ENCODE results near the gene CIC.

CIC gene

DNA sequence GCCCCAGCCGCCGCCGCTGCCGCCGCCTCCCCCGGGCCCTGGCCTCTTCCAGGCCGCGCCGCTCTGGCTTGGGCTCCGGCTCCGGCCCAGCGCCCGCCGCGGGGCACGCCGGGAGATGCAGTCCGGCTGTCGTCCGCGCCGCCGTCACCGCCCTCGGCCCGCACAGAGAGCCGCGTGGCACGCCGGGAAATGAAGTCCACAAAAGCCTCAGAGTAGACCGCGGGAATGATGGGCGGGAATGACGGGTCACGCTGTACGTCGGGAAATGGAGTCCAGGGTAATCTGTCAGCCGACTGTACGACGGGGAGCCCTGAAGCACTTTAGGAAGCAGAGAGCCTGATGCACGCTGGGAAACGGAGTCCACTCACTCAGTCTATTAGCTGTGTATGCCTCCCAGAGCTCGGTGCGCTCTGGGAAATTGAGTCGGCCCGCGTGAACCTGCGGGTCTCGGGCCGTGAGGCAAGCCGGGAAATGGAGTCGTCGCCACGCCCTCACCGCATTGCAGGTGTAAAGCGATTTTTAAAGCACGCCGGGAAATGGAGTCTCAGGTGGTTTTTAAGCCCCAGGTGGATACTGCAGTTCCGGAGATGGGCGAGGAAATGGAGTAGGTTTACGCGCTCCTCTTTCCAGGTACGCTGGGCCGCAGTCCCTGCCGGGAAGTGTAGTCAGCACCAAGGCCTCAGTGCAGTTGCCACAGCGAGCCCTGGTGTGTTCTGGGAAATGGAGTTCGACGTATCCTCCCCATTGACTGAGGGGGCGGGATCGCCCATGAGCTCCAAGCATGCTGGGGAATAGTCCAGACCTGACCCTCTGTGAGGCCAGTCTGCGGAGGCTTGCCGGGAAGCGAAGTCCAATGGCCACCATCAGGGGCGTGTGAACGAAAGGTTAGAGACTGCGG, 26.3 kb upstream of the CIC start, which contains the start of gene GSK3A:
Gene GSK3A (minus strand): TSS at position 91 of the 898 bp plus-strand sequence. CDS start 137 bp downstream, outside the sequence.
- peak; percentile 87 to 93 for DNase-seq (ENCODE audit: low read depth in 2 of 2, low spot score in 1 of 2)

DNA sequence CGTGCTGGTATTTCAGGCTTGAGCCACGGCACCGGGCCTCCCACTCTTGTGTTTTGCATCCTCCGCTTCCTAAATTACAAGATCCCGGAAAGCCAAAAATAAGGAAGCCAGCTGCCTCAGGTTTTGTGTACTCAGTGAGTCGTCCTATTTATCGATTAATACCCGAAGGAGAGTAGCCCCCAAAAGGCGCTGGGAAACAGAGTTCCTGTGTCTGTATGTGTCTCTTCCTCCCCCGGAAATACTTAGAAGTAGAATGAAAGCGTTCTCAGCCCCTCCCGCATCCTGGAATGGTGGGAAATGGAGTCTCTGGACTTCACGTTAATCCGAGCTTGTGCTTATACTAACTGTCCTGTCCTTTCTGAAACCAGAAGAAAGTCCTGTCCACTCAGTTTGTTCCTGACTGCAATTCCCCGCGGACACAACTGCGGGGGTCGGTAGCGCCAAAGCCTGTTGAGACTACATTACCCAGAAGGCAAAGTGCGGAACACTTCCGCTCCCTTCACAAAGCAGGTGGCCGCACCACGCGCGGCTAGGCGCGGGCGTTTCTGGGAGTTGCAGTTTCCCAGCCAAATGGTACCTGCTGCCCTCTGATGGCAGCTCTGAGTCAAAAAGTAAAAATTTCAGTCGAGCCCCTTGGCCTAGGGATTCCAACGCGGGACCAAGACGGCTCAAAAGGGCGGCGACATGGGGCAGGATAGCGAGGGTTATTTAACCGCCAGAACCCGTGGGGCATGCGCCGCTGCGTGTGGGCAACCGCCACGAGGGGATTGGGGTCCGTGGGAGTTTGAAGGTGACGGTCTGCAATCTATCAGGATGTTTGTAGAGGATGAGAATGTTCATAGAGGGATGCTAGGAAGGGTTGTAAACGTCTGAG, 24.5 kb upstream of the CIC start:
- DNase-seq (ENCODE audit: low read depth in 2 of 2, low spot score in 1 of 2): peak; percentile 85 to 87

DNA sequence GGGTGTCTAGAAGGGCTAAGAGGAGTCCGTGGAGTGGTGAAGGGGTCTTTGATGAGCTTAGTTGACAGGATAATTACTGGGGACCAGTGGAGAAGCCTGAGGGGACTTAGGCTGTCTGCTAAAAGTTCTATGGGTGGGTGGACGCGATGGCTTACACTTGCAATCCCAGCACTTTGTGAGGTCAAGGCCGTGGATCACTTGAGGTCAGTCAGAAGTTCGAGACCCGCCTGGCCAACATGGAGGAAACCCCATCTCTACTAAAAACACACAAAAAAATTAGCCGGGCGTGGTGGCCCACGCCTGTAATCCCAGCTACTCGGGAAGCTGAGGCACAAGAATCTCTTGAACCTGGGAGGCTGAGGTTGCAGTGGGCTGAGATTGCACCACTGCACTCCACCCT, 23.8 kb upstream of the CIC start:
- no peak for DNase-seq (ENCODE audit: low read depth in 2 of 2, low spot score in 1 of 2)

DNA sequence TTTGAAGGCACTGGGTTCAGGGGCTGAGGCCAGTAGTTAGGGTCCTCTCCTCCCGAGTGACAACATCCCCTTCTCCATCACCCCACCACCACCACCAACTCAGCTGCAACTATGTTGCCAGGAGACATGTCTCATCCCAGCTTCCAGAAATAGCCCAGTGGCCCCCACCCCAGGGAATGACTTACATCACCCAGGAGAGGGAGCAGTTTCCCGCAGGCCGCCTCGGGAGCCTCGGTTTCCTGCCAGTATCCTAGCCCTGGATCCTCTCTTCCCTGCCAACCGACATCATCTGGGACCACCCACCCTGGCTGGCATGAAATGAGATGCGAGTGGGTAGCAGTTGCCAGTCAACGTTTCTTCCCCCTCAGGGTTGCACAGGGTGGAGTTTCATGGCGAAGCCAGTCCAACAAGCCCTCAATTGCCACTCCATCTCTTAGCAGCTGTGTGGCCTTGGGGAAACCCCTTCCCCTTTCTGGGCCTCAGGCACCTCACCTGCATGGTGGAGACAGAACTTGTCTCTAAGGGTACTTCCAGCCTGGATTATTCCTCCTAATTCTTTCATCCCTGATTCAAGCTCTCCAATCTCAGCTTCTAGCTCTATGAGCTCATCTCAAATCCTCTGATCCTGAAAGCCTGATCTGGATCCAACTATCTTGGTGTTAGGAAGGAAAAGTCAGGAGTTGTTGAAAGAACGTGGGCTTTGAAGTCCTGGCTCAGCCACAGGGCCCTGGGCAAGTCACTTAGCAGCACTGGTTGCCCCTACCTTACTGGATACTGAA, 22.7 kb upstream of the CIC start:
- no peak for DNase-seq (ENCODE audit: low read depth in 2 of 2, low spot score in 1 of 2)

DNA sequence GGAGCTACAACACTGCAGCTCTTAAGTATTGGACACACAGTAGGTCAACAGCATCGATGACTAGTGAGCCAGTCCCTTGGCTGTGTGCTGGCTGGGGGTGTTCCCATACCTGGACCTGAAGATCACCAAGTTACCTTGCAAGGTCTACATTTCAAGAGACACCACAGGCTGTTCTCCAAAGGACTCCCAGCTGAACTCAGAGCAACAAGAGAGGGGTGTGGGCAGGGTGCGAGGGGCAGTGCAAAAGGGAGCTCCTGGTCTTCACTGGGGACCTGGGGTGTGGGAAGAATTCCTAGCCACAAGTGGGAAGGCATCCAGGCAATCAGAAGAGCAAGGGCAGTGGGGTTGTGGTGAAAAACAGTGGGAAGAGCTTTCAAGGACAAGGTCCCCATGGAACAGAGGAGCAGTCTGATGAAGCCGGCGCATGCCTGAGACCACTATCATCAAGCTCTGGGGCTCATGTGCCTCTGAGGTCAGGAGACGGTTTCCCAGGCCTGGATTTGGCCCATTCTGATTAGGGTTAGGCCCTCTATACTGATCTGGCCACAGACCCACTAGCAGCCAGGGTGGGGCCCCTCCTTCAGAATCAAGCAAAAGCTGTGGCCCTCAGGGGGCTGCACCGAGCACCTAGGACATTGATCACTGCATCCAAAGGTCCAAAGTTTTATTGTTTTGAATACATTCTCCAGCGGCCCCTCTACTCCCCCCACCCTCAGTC, 22.0 kb upstream of the CIC start:
- no peak for DNase-seq (ENCODE audit: low read depth in 2 of 2, low spot score in 1 of 2)

DNA sequence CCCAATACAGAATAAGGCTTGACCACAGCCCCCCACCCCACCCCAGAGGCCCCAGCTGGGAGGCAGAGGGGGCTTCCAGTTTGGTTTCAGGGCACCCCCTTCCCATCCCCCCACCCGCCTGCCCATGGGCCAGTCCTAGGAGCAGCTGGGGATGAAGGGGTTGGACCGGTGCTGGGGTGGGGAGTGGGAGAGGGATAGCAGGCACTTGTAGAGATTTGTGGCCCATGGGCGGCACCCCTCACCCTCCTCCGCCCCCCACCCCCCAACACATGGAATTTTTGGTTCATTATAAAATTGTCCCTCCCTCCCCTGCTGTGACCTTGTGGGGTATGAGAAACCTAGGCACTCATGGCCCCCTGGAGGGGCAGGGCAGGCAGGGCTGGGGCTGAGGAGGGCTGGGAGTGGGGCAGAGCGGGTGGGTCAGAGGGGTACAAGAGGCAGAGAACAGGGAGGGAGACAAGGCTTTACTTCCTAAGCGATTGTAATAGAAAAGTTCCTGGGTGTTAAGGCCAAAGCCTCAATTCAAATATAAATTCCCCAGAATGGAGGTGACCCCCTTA, 21.3 kb upstream of the CIC start:
- DNase-seq (ENCODE audit: low read depth in 2 of 2, low spot score in 1 of 2): no peak

DNA sequence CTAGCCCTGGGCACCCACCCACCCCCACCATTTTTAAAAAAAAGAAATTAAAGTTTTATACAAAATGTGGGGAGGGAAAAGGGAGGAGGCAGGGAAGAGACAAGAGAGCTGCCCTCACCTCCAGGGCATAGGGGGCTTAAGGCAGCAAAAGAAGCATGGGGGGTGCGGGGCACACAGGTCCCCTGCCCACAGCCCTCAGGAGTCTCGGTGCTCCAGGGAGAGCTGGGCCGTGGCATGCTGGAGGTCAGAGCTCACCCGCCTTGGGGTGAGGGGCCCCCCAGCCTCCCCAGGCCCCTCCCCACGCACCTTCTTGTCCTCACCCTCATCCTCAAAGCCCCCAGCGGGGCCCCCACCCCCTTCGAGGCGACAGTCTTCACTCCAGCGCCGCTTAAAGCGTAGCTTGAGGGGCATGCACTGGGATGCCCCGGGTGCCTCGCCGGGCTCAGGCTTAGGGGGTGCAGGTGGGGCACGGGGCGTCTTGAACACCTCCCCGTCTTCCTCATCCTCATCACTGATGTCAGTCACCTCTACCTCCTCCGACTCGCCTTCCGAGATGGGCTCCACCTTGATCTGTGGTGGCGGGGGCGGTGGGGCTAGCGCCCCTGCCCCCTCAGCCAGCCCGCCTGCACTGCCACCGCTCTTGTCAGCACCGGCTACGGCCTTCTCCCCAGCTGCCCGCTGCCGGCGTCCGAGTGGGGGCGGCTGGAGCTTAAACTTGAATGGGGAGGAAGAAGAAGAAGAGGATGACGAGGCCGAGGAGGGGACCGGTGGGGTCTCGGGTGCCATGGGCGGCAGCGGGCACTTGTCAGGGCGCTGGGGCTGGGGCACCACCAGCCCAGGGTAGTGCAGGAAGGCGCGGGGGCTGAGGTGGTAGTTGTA, 20.5 kb upstream of the CIC start:
- DNase-seq (ENCODE audit: low read depth in 2 of 2, low spot score in 1 of 2): no peak

DNA sequence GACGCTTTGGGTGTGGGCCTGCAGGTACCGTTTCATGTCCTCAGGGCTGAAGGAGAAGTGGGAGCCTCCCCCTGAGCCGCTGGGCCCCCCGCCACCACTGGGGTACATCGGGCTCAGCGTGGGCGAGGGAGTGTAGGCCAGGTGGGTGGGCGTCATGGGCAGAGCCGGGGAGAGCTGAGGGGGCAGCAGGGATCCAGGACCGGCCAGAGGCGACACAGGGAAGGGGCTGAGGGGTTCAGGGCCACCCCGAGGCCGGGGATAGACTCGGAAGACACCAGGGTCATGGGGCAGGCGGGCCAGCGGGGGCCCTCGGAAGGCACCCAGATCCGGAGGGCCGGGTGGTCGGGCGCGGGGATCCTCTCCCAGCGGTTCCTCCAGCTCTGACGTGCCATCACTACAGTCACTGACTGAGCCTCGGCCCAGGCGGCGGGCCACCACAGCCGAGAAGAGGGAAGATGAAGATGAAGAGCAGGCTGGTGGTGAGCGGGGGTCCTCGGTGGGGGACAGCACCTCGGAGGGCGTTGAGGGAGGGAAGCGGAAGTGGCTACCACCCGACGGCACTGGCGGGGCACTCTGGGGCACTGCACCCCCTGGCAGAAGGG, 19.8 kb upstream of the CIC start:
- no peak for DNase-seq (ENCODE audit: low read depth in 2 of 2, low spot score in 1 of 2)

DNA sequence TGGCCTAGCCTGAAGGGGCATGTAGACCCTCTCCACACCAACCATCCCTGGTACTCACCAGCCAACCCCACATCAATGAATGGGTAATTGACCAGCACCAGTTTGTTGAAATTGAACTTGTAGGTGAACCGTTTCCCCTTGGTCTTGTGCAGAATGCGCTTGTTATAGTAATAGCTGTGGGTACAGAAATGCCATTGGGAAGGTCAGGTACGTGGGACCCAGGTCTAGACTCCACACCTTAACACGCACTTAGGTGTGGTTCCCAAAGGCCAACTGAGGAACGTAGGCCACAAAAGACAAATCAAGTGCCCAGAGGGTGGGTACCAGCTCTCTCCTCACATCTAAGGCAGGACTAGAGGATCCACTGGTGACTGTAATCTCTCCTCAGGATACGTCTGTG, 19.3 kb upstream of the CIC start:
- DNase-seq (ENCODE audit: low read depth in 2 of 2, low spot score in 1 of 2): no peak

DNA sequence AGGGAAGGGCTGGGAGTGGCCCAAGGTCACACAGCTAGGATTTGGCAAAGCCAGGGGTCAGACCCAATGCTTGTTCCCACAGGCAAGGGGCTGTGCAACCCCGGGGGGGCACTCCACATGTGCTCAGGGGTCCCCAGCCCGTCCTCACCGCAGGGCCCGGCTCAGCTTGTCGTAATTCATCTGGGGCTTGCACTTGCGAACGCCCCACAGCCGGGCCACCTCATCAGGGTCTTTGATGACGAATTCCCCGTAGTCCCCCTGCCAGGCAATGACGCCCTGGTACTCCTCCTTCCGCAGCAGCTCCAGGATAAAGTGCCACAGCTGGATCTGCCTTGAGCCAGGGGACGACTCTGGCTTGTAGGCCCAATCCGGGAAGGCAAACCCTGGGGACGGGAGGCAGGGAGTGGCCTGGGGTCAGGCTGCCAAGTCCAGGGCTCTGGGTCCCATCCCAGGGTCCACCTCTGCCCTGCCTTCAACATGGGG, 18.8 kb upstream of the CIC start:
- no peak for DNase-seq (ENCODE audit: low read depth in 2 of 2, low spot score in 1 of 2)

DNA sequence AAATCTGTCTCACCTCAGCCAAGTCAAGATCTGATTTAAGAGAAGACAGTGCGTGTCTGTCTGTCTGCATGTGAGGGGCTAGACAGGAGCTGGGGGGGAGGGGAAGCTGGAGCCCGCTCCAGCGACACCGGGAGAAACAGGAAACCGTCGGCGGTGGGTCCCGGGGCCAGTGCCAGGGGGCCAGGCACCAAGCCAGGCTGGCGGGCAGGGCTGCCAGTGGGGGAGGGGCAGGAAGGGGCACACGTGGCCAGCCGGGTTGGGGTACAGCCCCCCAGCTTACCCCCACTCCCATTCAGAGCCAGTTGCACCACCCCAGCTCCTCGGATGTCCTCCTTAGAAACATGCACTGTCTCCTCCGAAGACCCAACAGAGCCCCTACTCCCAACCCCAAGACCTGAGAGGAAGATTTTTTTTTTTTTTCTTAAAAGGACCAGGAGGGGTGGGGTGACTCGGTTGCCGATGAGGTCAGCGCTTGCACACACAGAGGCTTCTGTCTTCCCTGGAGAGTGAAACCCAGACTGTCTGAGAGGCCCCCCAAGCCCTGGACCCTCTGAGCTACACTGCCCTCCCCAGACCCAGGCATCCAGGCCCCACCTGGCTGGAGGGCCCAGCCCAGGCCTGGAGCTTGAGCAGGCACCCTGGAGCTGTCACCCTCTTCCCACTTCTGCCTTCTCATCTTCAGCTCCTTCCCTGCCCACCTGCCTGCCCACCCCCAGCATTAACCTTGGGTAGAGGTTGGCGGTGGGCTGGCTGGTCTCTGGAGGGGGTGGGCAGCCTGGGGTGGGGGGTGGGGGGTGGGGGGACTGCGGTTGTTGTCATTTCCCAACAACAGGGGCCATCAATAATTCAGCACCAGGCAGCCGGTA, 18.2 kb upstream of the CIC start:
- DNase-seq (ENCODE audit: low read depth in 2 of 2, low spot score in 1 of 2): no peak

DNA sequence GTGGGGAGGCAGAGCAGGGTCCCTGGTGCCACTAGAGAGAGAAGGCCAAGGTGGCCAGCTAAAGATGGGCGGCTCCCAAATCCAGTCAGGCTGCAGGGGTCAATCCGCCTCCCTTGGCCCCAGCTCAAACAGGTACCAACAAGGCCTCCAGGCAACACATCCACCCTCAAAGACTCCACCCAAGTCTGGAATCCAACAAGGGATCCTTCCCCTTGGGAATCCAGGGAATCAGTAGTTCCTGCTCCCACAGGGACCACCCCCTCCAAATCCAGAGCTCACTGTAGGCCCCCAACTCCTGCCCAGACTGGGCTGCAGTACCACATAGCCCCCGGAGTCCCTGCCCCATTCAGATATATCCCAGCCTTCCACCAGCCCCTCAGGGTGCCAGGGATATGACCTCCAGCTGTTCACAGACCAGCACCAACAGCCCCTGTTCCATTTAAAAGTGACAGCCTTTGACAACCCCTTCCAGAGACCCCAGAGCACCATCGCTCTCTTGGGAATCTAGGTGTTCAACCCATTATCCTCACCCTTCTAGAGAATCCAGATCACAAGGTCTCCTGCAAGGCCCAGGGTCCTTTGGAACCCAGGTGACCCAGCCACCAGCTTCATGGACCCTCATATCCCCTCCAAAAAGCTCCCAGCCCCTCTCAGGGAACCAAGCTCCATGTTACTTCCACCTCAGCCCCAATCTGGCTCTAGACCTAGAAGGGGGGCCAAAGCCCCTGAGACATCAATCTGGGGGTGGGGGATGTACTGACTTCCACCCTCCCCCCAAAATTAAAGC, 17.3 kb upstream of the CIC start:
- no peak for DNase-seq (ENCODE audit: low read depth in 2 of 2, low spot score in 1 of 2)

DNA sequence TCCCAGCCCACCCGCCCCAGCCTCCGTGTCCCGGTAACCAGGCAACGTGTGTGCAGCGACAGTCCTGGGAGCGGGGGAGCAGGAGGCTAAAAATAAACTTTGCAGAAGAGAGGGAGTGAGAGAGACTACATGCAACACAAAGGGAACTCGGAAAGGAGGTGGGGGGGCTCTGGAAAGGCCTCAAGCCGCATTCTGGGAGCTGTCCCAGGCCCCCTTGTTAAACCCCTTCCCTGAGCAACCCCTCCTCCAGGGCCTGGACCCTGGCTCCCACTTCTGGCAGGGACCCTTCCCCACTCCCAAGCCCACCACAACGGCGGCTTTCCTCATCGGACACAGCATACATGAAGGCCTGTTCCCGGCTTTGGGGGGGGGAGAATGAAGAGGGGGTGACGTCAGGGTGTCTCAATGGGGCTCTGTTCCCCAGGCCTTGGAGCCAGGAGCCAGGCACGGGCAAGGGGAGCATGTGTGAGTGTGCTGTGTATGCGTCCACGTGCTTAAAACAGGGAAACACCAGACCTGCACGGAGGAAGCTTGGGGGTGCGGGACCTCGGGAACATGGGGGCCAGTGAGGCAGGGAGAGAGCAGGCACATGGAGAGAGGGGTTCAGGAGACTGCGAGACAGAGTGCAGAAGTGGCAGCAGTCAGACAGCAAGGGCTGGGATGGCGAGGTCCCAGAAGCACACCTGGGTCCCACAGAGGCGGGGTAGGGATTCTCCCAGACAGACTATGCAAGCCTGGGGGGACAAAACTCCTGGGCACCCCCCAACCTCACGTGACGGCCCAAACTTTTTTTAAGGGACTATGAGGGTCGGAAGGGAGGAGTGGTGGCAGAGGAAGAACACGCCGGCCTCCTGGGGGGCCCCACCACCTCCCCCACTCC, 16.4 kb upstream of the CIC start:
- DNase-seq (ENCODE audit: low read depth in 2 of 2, low spot score in 1 of 2): no peak

DNA sequence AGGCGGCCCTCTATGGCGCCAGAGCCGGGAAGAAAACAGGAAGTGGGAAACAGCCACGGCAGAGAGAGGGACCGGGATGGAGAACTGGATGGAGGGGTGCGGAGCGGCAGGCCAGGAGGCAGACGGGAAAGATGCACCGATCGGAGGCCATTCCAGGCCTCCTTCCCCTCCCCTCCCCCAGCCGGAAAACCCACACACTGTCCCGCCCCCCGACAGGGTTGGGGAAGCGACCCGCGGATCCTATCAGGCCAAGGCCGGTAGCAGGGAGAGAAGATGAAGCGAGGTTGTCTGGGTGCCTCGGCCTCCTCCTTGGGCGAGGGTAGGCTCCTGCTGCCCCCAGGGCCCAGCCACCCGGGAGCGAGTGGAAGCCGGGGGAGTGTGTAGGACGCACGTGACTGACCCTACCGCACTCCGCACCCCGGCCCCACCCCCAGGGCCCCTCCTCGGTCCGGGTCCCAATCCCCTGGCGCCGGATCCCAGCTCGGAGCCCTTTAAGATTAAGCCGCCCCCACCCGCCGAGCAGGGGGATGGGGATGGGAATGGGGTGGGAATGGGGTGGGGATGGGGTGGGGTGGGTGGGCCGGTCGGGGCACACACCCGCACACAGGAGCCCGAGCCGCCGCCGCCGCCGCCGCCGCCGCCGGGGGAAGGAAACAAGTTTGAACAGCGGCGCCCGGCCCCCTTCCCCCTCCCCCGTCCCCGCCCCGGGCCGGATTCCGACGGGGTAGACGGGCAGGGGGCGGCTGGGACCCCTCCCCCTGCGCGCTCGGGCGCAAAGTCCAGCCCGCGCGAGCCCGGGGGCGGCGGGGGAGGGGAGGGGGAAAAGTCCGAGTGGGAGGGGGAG, 15.6 kb upstream of the CIC start:
- peak; percentile 22 to 32 for DNase-seq (ENCODE audit: low read depth in 2 of 2, low spot score in 1 of 2)

All from stimulated activated CD8-positive, alpha-beta memory T cell treated with anti-CD3 and anti-CD28 coated beads, Interleukin-4, amount 100 ng/mL, for 4 hours (primary cell).